Prostate gland (tissue), 2 donors: ENCODE measurements around the gene MPDU1.

Source experiments
- POLR2A ChIP-seq: fragments of 450-650 bp; IDR thresholded peaks from one replicate; pipeline ENCODE4 v1.6.1; 2016; ENCODE audit warnings: antibody characterized with exemption, mild to moderate bottlenecking
- POLR2AphosphoS5 ChIP-seq: sonication (generic); formaldehyde crosslinking; IDR thresholded peaks from one replicate; pipeline ENCODE4 v1.6.1; 2017; ENCODE audit warnings: antibody characterized with exemption
- TF ChIP-seq, protein P1 (sequence below), 4 experiments: fragments of 200-600 bp in 2 of 4; fragments of 450-650 bp in 2 of 4; sonication (generic) in 2 of 4; IDR thresholded peaks; 1 replicate in 3 of 4; 2 replicates in 1 of 4; pipeline ENCODE4 v1.5.1; 2016 to 2019; ENCODE audit warnings: antibody characterized with exemption in 4 of 4, mild to moderate bottlenecking in 2 of 4, moderate library complexity in 2 of 4

DNA sequence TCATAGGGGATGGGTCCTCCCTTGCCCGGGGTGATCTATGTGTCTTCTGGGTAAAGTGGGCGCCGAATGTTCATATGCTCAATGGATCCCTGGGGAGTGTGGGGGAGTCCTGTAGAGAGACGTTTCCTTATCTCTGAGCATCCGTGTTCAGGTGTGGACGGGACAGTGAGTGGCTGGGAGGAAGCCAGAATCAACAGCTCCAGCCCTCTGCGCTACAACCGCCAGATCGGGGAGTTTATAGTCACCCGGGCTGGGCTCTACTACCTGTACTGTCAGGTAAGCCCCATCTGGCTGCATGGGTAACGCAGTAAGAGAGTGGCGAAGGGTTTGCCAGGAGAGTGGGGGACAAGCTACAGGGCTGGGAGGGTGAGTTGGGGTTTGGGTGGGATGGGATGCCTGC, 27.0 kb upstream of the MPDU1 start:
- TF ChIP-seq, protein P1, sequence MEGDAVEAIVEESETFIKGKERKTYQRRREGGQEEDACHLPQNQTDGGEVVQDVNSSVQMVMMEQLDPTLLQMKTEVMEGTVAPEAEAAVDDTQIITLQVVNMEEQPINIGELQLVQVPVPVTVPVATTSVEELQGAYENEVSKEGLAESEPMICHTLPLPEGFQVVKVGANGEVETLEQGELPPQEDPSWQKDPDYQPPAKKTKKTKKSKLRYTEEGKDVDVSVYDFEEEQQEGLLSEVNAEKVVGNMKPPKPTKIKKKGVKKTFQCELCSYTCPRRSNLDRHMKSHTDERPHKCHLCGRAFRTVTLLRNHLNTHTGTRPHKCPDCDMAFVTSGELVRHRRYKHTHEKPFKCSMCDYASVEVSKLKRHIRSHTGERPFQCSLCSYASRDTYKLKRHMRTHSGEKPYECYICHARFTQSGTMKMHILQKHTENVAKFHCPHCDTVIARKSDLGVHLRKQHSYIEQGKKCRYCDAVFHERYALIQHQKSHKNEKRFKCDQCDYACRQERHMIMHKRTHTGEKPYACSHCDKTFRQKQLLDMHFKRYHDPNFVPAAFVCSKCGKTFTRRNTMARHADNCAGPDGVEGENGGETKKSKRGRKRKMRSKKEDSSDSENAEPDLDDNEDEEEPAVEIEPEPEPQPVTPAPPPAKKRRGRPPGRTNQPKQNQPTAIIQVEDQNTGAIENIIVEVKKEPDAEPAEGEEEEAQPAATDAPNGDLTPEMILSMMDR (IDR thresholded peaks at IDR 0.05), result no peak
- TF ChIP-seq POLR2AphosphoS5 (no peak), POLR2A (no peak)
